Esophagus squamous epithelium (tissue), 5 donors: ENCODE results near the gene CRYZL1. TPM values are rescaled to one million over a fixed set of nuclear protein-coding genes. Genes with fewer than 3 reads are reported as not detected.

Experiments used
- DNase-seq: peaks from one replicate; lab custom pipeline; 2025; lab: John Stamatoyannopoulos, UW
- H3K27ac ChIP-seq, 4 donors: fragments of 200-600 bp; sonication (generic); one replicate each; pipeline ENCODE4 v1.5.1; 2016 to 2019; ENCODE audit warnings: mild to moderate bottlenecking in 1 of 4
- H3K27me3 ChIP-seq, 4 donors: fragments of 200-600 bp; sonication (generic); 1 replicate in 3 of 4; 2 replicates in 1 of 4; pipeline versions ENCODE4 v1.5.1 to v1.6.0; 2017 to 2021; ENCODE audit warnings: antibody characterized with exemption in 1 of 4
- H3K36me3 ChIP-seq, 3 donors: fragments of 200-600 bp; sonication (generic); one replicate each; pipeline ENCODE4 v1.5.1; 2016 to 2019
- H3K4me1 ChIP-seq, 3 donors: fragments of 200-600 bp; sonication (generic); one replicate each; pipeline ENCODE4 v1.5.1; 2017 to 2019
- H3K4me3 ChIP-seq, 4 donors: fragments of 200-600 bp; sonication (generic); 1 replicate in 3 of 4; 2 replicates in 1 of 4; pipeline ENCODE4 v1.5.1; 2016 to 2019; ENCODE audit warnings: mild to moderate bottlenecking in 2 of 4, moderate library complexity in 1 of 4
- H3K9me3 ChIP-seq, 3 donors: fragments of 200-600 bp; sonication (generic); one replicate each; pipeline ENCODE4 v1.5.1; 2016 to 2019
- POLR2A ChIP-seq, 4 donors: fragments of 450-650 bp; IDR thresholded peaks; one replicate each; pipeline ENCODE4 v1.6.1; 2017; ENCODE audit warnings: antibody characterized with exemption in 4 of 4, mild to moderate bottlenecking in 4 of 4, moderate library complexity in 3 of 4
- WGBS, 2 donors: methylation state at CpG; one replicate each; pipeline ENCODE4 v1.1.5; 2018; 5-methylcytosine and 5-hydroxymethylcytosine counted together
- intact Hi-C: fragments of 100-400 bp; cut with DNase I; formaldehyde crosslinking; loops from one replicate; pipeline ENCODE4 v1.15.0; 2022
- total RNA-seq, 4 donors: library from RNA; depleted of rRNA; stranded (reverse); fragments of >200 nt; gene quantifications; one replicate each; pipeline ENCODE4 v1.1.0, GENCODE V29; 2016
- TF ChIP-seq, protein P1 (sequence below), 6 experiments: fragments of 450-650 bp in 4 of 6; fragments of 200-600 bp in 2 of 6; sonication (generic) in 2 of 6; IDR thresholded peaks; one replicate each; pipeline ENCODE4 v1.5.1; 2016 to 2019; ENCODE audit warnings: antibody characterized with exemption in 6 of 6, mild to moderate bottlenecking in 4 of 6, moderate library complexity in 4 of 6
- donor health status: DM: yes; HTN: yes; CAD: no.

Gene CRYZL1
- total RNA-seq, 4 donors from 2014 or later: 7.9 to 25.7 (median 15.3) TPM

DNA sequence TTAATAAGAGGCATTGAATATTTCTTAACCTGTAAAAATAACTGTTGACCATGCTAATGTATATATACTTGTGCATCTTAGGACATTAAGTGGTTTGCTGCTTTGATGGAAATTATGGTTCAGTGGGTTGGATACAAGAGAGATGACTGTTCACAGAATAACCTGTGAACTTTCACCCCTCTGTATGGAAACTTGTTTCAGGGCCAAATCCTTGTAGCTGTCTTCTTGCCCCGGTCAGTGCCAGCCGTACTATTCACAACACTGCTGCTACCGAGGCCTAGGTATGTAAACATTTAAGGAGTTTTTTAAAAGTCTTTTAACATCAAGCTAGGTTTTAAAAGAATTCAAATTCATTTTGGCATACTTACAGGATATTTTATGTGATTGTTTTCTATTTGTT, 69.2 kb downstream of the CRYZL1 start:
- no peak for TF ChIP-seq POLR2A (IDR thresholded peaks at IDR 0.05)
- TF ChIP-seq, protein P1, sequence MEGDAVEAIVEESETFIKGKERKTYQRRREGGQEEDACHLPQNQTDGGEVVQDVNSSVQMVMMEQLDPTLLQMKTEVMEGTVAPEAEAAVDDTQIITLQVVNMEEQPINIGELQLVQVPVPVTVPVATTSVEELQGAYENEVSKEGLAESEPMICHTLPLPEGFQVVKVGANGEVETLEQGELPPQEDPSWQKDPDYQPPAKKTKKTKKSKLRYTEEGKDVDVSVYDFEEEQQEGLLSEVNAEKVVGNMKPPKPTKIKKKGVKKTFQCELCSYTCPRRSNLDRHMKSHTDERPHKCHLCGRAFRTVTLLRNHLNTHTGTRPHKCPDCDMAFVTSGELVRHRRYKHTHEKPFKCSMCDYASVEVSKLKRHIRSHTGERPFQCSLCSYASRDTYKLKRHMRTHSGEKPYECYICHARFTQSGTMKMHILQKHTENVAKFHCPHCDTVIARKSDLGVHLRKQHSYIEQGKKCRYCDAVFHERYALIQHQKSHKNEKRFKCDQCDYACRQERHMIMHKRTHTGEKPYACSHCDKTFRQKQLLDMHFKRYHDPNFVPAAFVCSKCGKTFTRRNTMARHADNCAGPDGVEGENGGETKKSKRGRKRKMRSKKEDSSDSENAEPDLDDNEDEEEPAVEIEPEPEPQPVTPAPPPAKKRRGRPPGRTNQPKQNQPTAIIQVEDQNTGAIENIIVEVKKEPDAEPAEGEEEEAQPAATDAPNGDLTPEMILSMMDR (IDR thresholded peaks at IDR 0.05): no peak
- Histone ChIP-seq H3K36me3 (peaks cover 7 to 100% (median 39%) of the 10 kb centered on the region in 3 donors), H3K9me3 (no peaks in the 10 kb centered on the region), H3K27ac (no peak overlapping the region), H3K4me3 (no peak overlapping the region), H3K27me3 (no peaks in the 10 kb centered on the region), H3K4me1 (peaks cover 0 to 14% (median 0%) of the 10 kb centered on the region in 3 donors)
- intact Hi-C loops: no loop called here
- DNase-seq: no peak
- WGBS, 2 donors: 53 to 59% methylated on average over 3 of the region's 3 CpGs

DNA sequence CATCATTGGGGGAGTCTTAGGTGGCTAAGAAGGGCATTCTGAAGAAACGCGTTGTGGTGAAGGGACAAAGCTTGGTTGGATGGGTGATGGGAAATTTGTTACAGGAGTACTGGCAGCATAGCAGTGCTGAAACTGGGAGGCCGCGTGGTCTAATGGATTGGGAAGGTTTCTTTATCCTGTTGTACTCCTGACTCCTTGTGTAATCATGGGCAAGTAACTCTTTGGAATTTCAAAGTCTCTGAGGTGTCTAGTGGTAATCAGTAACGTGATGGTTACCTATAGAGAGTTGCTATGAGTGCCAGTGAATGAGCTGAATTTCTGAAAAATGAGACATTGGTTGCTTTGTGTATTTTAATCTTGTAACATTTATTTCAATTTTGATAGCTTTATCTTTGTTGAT, 71.5 kb downstream of the CRYZL1 start:
- Histone ChIP-seq H3K27ac (no peak overlapping the region), H3K9me3 (no peaks in the 10 kb centered on the region), H3K27me3 (no peaks in the 10 kb centered on the region), H3K4me3 (no peak overlapping the region), H3K36me3 (peaks cover 4 to 97% (median 37%) of the 10 kb centered on the region in 3 donors), H3K4me1 (peaks cover 0 to 14% (median 0%) of the 10 kb centered on the region in 3 donors)
- no peak for TF ChIP-seq POLR2A (IDR thresholded peaks at IDR 0.05)
- TF ChIP-seq, protein P1 (IDR thresholded peaks at IDR 0.05): no peak
- intact Hi-C loops: no loop called here
- DNase-seq: no peak
- 89 to 93% methylated on average over 5 of the region's 5 CpGs for WGBS, 2 donors

DNA sequence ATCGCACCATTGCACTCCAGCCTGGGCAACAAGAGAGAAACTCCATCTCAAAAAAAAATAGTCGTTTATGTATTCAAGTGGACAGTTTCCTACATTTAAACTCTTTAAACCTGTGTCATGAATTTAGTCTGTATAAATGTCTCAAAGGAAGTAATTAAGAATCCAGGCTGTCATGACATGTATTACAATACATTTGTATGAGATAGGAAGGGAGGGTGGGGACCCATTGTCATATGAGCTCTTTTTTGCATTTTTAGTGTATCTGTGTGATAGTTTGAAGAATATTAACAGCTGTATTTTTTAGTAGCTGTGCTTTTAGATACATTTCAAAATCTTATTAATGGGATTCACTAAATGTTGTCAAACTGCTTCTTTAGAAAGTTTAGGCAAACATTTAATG, 73.1 kb downstream of the CRYZL1 start:
- 54 to 83% methylated on average over 2 of the region's 2 CpGs for WGBS, 2 donors
- Histone ChIP-seq H3K27me3 (no peaks in the 10 kb centered on the region), H3K4me3 (no peak overlapping the region), H3K9me3 (no peaks in the 10 kb centered on the region), H3K27ac (no peak overlapping the region), H3K4me1 (peaks cover 0 to 14% (median 0%) of the 10 kb centered on the region in 3 donors), H3K36me3 (peaks cover 0 to 97% (median 28%) of the 10 kb centered on the region in 3 donors)
- intact Hi-C loops: no loop called here
- TF ChIP-seq POLR2A (IDR thresholded peaks at IDR 0.05): no peak
- TF ChIP-seq, protein P1 (IDR thresholded peaks at IDR 0.05): no peak
- no peak for DNase-seq

DNA sequence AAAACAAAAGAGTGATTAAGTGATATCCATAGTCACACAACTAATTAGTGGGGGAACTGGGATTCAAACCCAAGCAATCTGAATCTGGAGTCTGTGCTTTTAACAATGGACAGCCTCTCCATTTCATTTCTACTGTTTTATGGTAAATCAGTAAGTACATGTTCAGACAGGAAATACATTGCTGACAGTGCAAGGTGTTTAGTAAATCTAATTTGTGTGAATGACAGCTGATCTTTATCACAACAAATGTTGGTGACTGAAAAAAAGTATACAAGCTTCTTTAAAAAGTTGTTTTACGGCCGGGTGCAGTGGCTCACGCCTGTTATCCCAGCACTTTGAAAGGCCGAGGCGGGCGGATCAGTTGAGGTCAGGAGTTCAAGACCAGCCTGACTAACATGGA, 73.6 kb downstream of the CRYZL1 start:
- 77 to 80% methylated on average over 6 of the region's 6 CpGs for WGBS, 2 donors
- no peaks in the 10 kb centered on the region for H3K27me3 ChIP-seq
- no peaks in the 10 kb centered on the region for H3K9me3 ChIP-seq
- H3K4me3 ChIP-seq: no peak overlapping the region
- TF ChIP-seq, protein P1 (IDR thresholded peaks at IDR 0.05): no peak
- no peak for TF ChIP-seq POLR2A (IDR thresholded peaks at IDR 0.05)
- intact Hi-C loops: no loop called here
- no peak for DNase-seq
- H3K36me3 ChIP-seq: peaks cover 0 to 97% (median 24%) of the 10 kb centered on the region in 3 donors
- peaks cover 0 to 14% (median 0%) of the 10 kb centered on the region in 3 donors for H3K4me1 ChIP-seq
- no peak overlapping the region for H3K27ac ChIP-seq

DNA sequence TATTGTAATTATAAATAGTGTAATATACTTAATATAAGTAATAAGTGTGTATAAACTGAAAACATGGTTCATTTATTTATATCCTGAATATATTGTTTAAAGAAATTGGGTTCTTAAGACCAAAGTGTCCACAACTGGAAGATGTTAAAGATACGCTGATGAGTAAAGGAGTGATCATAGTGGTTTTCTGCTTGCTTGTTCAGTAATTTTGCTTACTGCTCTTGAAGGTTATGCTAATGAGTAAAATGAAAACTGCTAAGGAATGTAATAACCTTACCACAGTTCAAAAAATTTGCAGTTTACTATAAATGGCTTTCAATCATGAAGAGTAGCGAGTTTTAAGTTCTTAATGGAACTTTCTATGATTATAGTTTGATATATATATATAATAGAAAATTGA, 75.0 kb downstream of the CRYZL1 start:
- no peaks in the 10 kb centered on the region for H3K9me3 ChIP-seq
- no peaks in the 10 kb centered on the region for H3K27me3 ChIP-seq
- DNase-seq: no peak
- 90 to 93% methylated on average over 2 of the region's 2 CpGs for WGBS, 2 donors
- TF ChIP-seq, protein P1 (IDR thresholded peaks at IDR 0.05): no peak
- TF ChIP-seq POLR2A (IDR thresholded peaks at IDR 0.05): no peak
- H3K4me3 ChIP-seq: no peak overlapping the region
- peaks cover 0 to 3% (median 0%) of the 10 kb centered on the region in 3 donors for H3K4me1 ChIP-seq
- intact Hi-C loops: no loop called here
- H3K36me3 ChIP-seq: peaks cover 0 to 97% (median 22%) of the 10 kb centered on the region in 3 donors
- H3K27ac ChIP-seq: no peak overlapping the region
